Activated CD4-positive, alpha-beta T cell treated with anti-CD3 and anti-CD28 coated beads, Interleukin-2, amount 10 ng/mL, durations not matched to agents 7 days and 5 days (primary cell): ENCODE data around the gene RC3H1. TPM values are rescaled to one million over a fixed set of nuclear protein-coding genes. Genes with fewer than 3 reads are reported as not detected.
A peak's percentile ranks its signal among the peaks of the same experiment; 100 is the strongest.
"Not testable (repeated sequence)": the region's sequence is repeated elsewhere in the genome, so short reads cannot be mapped to it uniquely, and the experiment has no call there.

Experiments
- CTCF ChIA-PET: fragments of 350-600 bp; sonication (Branson Sonifier 250); formaldehyde crosslinking; loops from one replicate; lab custom pipeline; 2021; ENCODE audit warnings: antibody characterized with exemption; lab: Charles Lee
- POLR2A ChIA-PET: fragments of 350-600 bp; sonication (Branson Sonifier 250); formaldehyde crosslinking; loops from one replicate; lab custom pipeline; 2021; ENCODE audit warnings: antibody characterized with exemption; lab: Charles Lee
- DNase-seq: peaks from one replicate; pipeline ENCODE4 v3.0.0-alpha.2; 2020
- H3K27ac Mint-ChIP-seq: one replicate; pipeline ENCODE4 v1.8.0; 2021; ENCODE audit warnings: mild to moderate bottlenecking, moderate library complexity, mixed read lengths
- H3K27me3 Mint-ChIP-seq: one replicate; pipeline ENCODE4 v1.8.0; 2021; ENCODE audit warnings: mixed read lengths
- H3K36me3 Mint-ChIP-seq: one replicate; pipeline ENCODE4 v1.8.0; 2021; ENCODE audit warnings: low read depth, mixed read lengths
- H3K4me1 Mint-ChIP-seq: one replicate; pipeline ENCODE4 v1.8.0; 2021; ENCODE audit warnings: mixed read lengths
- H3K4me3 Mint-ChIP-seq: one replicate; pipeline ENCODE4 v1.8.0; 2021; ENCODE audit warnings: mild to moderate bottlenecking, moderate library complexity, mixed read lengths
- H3K9me3 Mint-ChIP-seq: one replicate; pipeline ENCODE4 v1.8.0; 2021; ENCODE audit warnings: mixed read lengths
- total RNA-seq, 2 experiments: library from RNA; stranded (reverse); gene quantifications; one replicate each; pipeline ENCODE4 v1.2.3, GENCODE V29; 2021

RC3H1 gene
- 10 to 100 TPM; 34.4 to 37.9 TPM for total RNA-seq

- Mint-ChIP-seq H3K36me3 (peaks cover 14% of the 10 kb centered on the region), H3K4me3 (peak within 1 kb of the TSS; percentile 88), H3K9me3 (no peaks in the 10 kb centered on the region), H3K27ac (peak within 1 kb of the TSS; percentile 98), H3K4me1 (peaks cover 36% of the 10 kb centered on the region), H3K27me3 (no peaks in the 10 kb centered on the region)
- DNase-seq: peak; percentile 89
- POLR2A ChIA-PET: no interaction called here
- CTCF ChIA-PET: interaction anchor here (1.2 kb wide), 1 partner anchor 154 kb away, joined by 3 read pairs; the partner anchor contains the start of gene ZBTB37
Observed at GRCh38 chr1:174022080-174022975, at the start of gene RC3H1. Gene RC3H1, minus strand, starts transcription at chr1:174022357. Its CDS starts 29,372 bp downstream, at chr1:173992985.

- H3K9me3 Mint-ChIP-seq: no peaks in the 10 kb centered on the region
- no peak for DNase-seq
- H3K36me3 Mint-ChIP-seq: no peaks in the 10 kb centered on the region
- no peak overlapping the region for H3K27ac Mint-ChIP-seq
- ChIA-PET POLR2A (no interaction called here), CTCF (no interaction called here)
- peaks cover 2% of the 10 kb centered on the region for H3K27me3 Mint-ChIP-seq
- peaks cover 9% of the 10 kb centered on the region for H3K4me1 Mint-ChIP-seq
- no peak overlapping the region for H3K4me3 Mint-ChIP-seq
Observed at GRCh38 chr1:174070614-174071013, 48.5 kb upstream of the RC3H1 start.

- CTCF ChIA-PET: interaction anchor here (1.7 kb wide), 1 partner anchor 11 kb away, joined by 6 read pairs; no protein-coding TSS in a partner anchor
- Mint-ChIP-seq H3K36me3 (no peaks in the 10 kb centered on the region), H3K27me3 (peaks cover 2% of the 10 kb centered on the region), H3K4me3 (no peak overlapping the region), H3K4me1 (peaks cover 9% of the 10 kb centered on the region), H3K27ac (no peak overlapping the region), H3K9me3 (no peaks in the 10 kb centered on the region)
- POLR2A ChIA-PET: no interaction called here
- DNase-seq: no peak
Observed at GRCh38 chr1:174068000-174068399, 45.8 kb upstream of the RC3H1 start.

- H3K27me3 Mint-ChIP-seq: no peaks in the 10 kb centered on the region
- no peak overlapping the region for H3K27ac Mint-ChIP-seq
- no peaks in the 10 kb centered on the region for H3K9me3 Mint-ChIP-seq
- no peak for DNase-seq
- H3K4me1 Mint-ChIP-seq: no peaks in the 10 kb centered on the region
- no peak overlapping the region for H3K4me3 Mint-ChIP-seq
- CTCF ChIA-PET: no interaction called here
- POLR2A ChIA-PET: no interaction called here
- no peaks in the 10 kb centered on the region for H3K36me3 Mint-ChIP-seq
Observed at GRCh38 chr1:174060090-174060489, 37.9 kb upstream of the RC3H1 start.

GRCh38 chr1:174058624-174059023 lies 36.5 kb upstream of the RC3H1 start:
- Mint-ChIP-seq H3K9me3 (no peaks in the 10 kb centered on the region), H3K27me3 (no peaks in the 10 kb centered on the region), H3K4me1 (no peaks in the 10 kb centered on the region), H3K36me3 (no peaks in the 10 kb centered on the region), H3K4me3 (no peak overlapping the region), H3K27ac (no peak overlapping the region)
- DNase-seq: no peak
- ChIA-PET POLR2A (no interaction called here), CTCF (no interaction called here)

- H3K9me3 Mint-ChIP-seq, H3K27ac Mint-ChIP-seq, POLR2A ChIA-PET, H3K27me3 Mint-ChIP-seq, H3K4me1 Mint-ChIP-seq, H3K36me3 Mint-ChIP-seq, H3K4me3 Mint-ChIP-seq, DNase-seq: not testable (repeated sequence)
- CTCF ChIA-PET: interaction anchor here (0.5 to 1.2 kb wide), 2 partner anchors 11 to 645 kb away, joined by 5 to 6 read pairs; no protein-coding TSS in a partner anchor
Observed at GRCh38 chr1:174056609-174057008, 34.5 kb upstream of the RC3H1 start.

GRCh38 chr1:174055797-174056196 lies 33.6 kb upstream of the RC3H1 start:
- H3K4me1 Mint-ChIP-seq, H3K27ac Mint-ChIP-seq, H3K9me3 Mint-ChIP-seq, H3K27me3 Mint-ChIP-seq, POLR2A ChIA-PET, H3K4me3 Mint-ChIP-seq, CTCF ChIA-PET, DNase-seq, H3K36me3 Mint-ChIP-seq: not testable (repeated sequence)

GRCh38 chr1:174053826-174054225 lies 31.7 kb upstream of the RC3H1 start:
- CTCF ChIA-PET: no interaction called here
- no peaks in the 10 kb centered on the region for H3K9me3 Mint-ChIP-seq
- DNase-seq: no peak
- POLR2A ChIA-PET: no interaction called here
- no peak overlapping the region for H3K4me3 Mint-ChIP-seq
- H3K27ac Mint-ChIP-seq: no peak overlapping the region
- no peaks in the 10 kb centered on the region for H3K36me3 Mint-ChIP-seq
- H3K4me1 Mint-ChIP-seq: no peaks in the 10 kb centered on the region
- H3K27me3 Mint-ChIP-seq: peaks cover 4% of the 10 kb centered on the region

- peaks cover 5% of the 10 kb centered on the region for H3K4me1 Mint-ChIP-seq
- ChIA-PET CTCF (interaction anchor here (0.6 to 0.7 kb wide), 2 partner anchors 41 to 663 kb away, joined by 3 read pairs; no protein-coding TSS in a partner anchor), POLR2A (no interaction called here)
- no peak overlapping the region for H3K4me3 Mint-ChIP-seq
- no peaks in the 10 kb centered on the region for H3K9me3 Mint-ChIP-seq
- no peak overlapping the region for H3K27ac Mint-ChIP-seq
- DNase-seq: no peak
- peaks cover 6% of the 10 kb centered on the region for H3K27me3 Mint-ChIP-seq
- no peaks in the 10 kb centered on the region for H3K36me3 Mint-ChIP-seq
Observed at GRCh38 chr1:174052621-174053020, 30.5 kb upstream of the RC3H1 start.

- Mint-ChIP-seq H3K9me3 (no peaks in the 10 kb centered on the region), H3K4me1 (peaks cover 7% of the 10 kb centered on the region), H3K36me3 (no peaks in the 10 kb centered on the region), H3K27ac (no peak overlapping the region), H3K4me3 (no peak overlapping the region), H3K27me3 (peaks cover 6% of the 10 kb centered on the region)
- CTCF ChIA-PET: interaction anchor here (0.6 to 0.7 kb wide), 2 partner anchors 42 to 204 kb away, joined by 3 read pairs; no protein-coding TSS in a partner anchor
- POLR2A ChIA-PET: no interaction called here
- no peak for DNase-seq
Observed at GRCh38 chr1:174051956-174052355, 29.8 kb upstream of the RC3H1 start.

- Mint-ChIP-seq H3K27ac (no peak overlapping the region), H3K36me3 (no peaks in the 10 kb centered on the region), H3K4me3 (no peak overlapping the region), H3K27me3 (peaks cover 6% of the 10 kb centered on the region), H3K4me1 (peaks cover 7% of the 10 kb centered on the region), H3K9me3 (no peaks in the 10 kb centered on the region)
- ChIA-PET POLR2A (no interaction called here), CTCF (no interaction called here)
- DNase-seq: no peak
Observed at GRCh38 chr1:174049514-174049913, 27.4 kb upstream of the RC3H1 start.

- ChIA-PET POLR2A (no interaction called here), CTCF (no interaction called here)
- Mint-ChIP-seq H3K27me3 (peaks cover 2% of the 10 kb centered on the region), H3K4me3 (no peak overlapping the region), H3K36me3 (no peaks in the 10 kb centered on the region), H3K9me3 (no peaks in the 10 kb centered on the region), H3K27ac (no peak overlapping the region), H3K4me1 (peaks cover 7% of the 10 kb centered on the region)
- no peak for DNase-seq
Observed at GRCh38 chr1:174044418-174045222, 22.5 kb upstream of the RC3H1 start.

- H3K27me3 Mint-ChIP-seq, DNase-seq, H3K4me1 Mint-ChIP-seq, H3K4me3 Mint-ChIP-seq, CTCF ChIA-PET, H3K27ac Mint-ChIP-seq, H3K9me3 Mint-ChIP-seq, POLR2A ChIA-PET, H3K36me3 Mint-ChIP-seq: not testable (repeated sequence)
Observed at GRCh38 chr1:174042509-174042908, 20.4 kb upstream of the RC3H1 start.
